Transverse colon (tissue), 3 donors: ENCODE results near the gene ZNF547.

ENCODE experiments used
- POLR2A ChIP-seq: fragments of 450-650 bp; IDR thresholded peaks from one replicate; pipeline ENCODE4 v1.6.1; 2016; ENCODE audit warnings: antibody characterized with exemption, mild to moderate bottlenecking, moderate library complexity
- TF ChIP-seq, protein P1 (sequence below), 5 experiments: fragments of 200-600 bp in 3 of 5; fragments of 450-650 bp in 2 of 5; sonication (generic) in 3 of 5; IDR thresholded peaks; 1 replicate in 2 of 5; 2 replicates in 3 of 5; pipeline ENCODE4 v1.5.1; 2016 to 2017; ENCODE audit warnings: antibody characterized with exemption in 5 of 5, inconsistent platforms in 3 of 5, mild to moderate bottlenecking in 2 of 5, moderate library complexity in 1 of 5

DNA sequence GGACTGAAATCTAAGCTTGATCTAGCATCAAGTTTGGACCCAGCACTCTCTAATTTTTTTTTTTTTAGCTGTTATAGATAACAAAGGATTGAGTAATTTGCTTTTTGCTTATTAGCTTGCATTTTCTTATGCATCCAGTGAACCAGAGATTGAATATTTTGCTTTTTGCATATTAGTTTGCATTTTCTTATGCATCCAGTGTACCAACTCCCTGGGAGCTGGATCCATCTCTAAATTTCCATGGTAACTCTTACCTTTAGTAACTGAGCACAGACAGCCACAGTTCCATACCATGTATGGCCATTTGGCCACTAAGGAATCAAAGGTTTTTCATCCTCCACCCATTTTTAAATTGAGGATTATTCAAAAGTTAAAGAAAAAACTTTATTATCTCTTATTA lies 17.6 kb downstream of the ZNF547 start:
- TF ChIP-seq, protein P1, sequence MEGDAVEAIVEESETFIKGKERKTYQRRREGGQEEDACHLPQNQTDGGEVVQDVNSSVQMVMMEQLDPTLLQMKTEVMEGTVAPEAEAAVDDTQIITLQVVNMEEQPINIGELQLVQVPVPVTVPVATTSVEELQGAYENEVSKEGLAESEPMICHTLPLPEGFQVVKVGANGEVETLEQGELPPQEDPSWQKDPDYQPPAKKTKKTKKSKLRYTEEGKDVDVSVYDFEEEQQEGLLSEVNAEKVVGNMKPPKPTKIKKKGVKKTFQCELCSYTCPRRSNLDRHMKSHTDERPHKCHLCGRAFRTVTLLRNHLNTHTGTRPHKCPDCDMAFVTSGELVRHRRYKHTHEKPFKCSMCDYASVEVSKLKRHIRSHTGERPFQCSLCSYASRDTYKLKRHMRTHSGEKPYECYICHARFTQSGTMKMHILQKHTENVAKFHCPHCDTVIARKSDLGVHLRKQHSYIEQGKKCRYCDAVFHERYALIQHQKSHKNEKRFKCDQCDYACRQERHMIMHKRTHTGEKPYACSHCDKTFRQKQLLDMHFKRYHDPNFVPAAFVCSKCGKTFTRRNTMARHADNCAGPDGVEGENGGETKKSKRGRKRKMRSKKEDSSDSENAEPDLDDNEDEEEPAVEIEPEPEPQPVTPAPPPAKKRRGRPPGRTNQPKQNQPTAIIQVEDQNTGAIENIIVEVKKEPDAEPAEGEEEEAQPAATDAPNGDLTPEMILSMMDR (IDR thresholded peaks at IDR 0.05): no peak
- no peak for TF ChIP-seq POLR2A
